ENCODE results near the gene OTOP3. TPM values are rescaled to one million over a fixed set of nuclear protein-coding genes. Genes with fewer than 3 reads are reported as not detected.

Gene OTOP3
- total RNA-seq, 2 donors from 2014 or later: not detected

GRCh38 chr17:74920306-74920620, 15.4 kb upstream of the OTOP3 start:
- TF ChIP-seq CTCF (IDR thresholded peaks at IDR 0.05): no peak
- Histone ChIP-seq H3K36me3 (no peaks in the 10 kb centered on the region), H3K9me3 (no peaks in the 10 kb centered on the region), H3K4me1 (peaks cover 0 to 39% of the 10 kb centered on the region in 2 donors), H3K27ac (no peak overlapping the region), H3K4me3 (no peak overlapping the region), H3K27me3 (peaks cover 0 to 20% of the 10 kb centered on the region in 2 donors)
- no peak for DNase-seq (ENCODE audit: low spot score)

GRCh38 chr17:74920642-74921025, 15.1 kb upstream of the OTOP3 start:
- TF ChIP-seq CTCF (IDR thresholded peaks at IDR 0.05): no peak
- peaks cover 0 to 22% of the 10 kb centered on the region in 2 donors for H3K27me3 ChIP-seq
- no peak overlapping the region for H3K27ac ChIP-seq
- peaks cover 0 to 39% of the 10 kb centered on the region in 2 donors for H3K4me1 ChIP-seq
- H3K9me3 ChIP-seq: no peaks in the 10 kb centered on the region
- no peak overlapping the region for H3K4me3 ChIP-seq
- no peak for DNase-seq (ENCODE audit: low spot score)
- H3K36me3 ChIP-seq: no peaks in the 10 kb centered on the region

GRCh38 chr17:74921026-74921681, 14.5 kb upstream of the OTOP3 start:
- Histone ChIP-seq H3K4me3 (no peak overlapping the region), H3K9me3 (no peaks in the 10 kb centered on the region), H3K27me3 (peaks cover 0 to 22% of the 10 kb centered on the region in 2 donors), H3K36me3 (no peaks in the 10 kb centered on the region), H3K27ac (no peak overlapping the region), H3K4me1 (peaks cover 0 to 39% of the 10 kb centered on the region in 2 donors)
- no peak for DNase-seq (ENCODE audit: low spot score)
- TF ChIP-seq CTCF (IDR thresholded peaks at IDR 0.05): no peak

- Histone ChIP-seq H3K4me3 (no peak overlapping the region), H3K9me3 (no peaks in the 10 kb centered on the region), H3K36me3 (no peaks in the 10 kb centered on the region), H3K27me3 (peaks cover 0 to 22% of the 10 kb centered on the region in 2 donors), H3K4me1 (peaks cover 0 to 39% of the 10 kb centered on the region in 2 donors), H3K27ac (no peak overlapping the region)
- DNase-seq (ENCODE audit: low spot score): no peak
- no peak for TF ChIP-seq CTCF (IDR thresholded peaks at IDR 0.05)
These were observed 13.9 kb upstream of the OTOP3 start for GRCh38 chr17:74921769-74922168.

GRCh38 chr17:74922172-74922571, 13.5 kb upstream of the OTOP3 start:
- Histone ChIP-seq H3K27ac (no peak overlapping the region), H3K36me3 (no peaks in the 10 kb centered on the region), H3K4me3 (no peak overlapping the region), H3K27me3 (peaks cover 0 to 22% of the 10 kb centered on the region in 2 donors), H3K9me3 (no peaks in the 10 kb centered on the region), H3K4me1 (peaks cover 0 to 39% of the 10 kb centered on the region in 2 donors)
- no peak for TF ChIP-seq CTCF (IDR thresholded peaks at IDR 0.05)
- DNase-seq (ENCODE audit: low spot score): no peak
